Aorta (tissue), 5 donors: Measurements from ENCODE around the gene TP53RK. TPM values are rescaled to one million over a fixed set of nuclear protein-coding genes. Genes with fewer than 3 reads are reported as not detected.

Source experiments
- ATAC-seq: fragments of 200-7000 bp; cut with Tn5 transposase; one replicate; pipeline ENCODE4 v1.9.1; 2022; ENCODE audit warnings: moderate library complexity; ENCODE audit not compliant: low FRiP score
- DNase-seq, 2 donors: peaks; one replicate each; pipeline ENCODE4 v3.0.0-alpha.2; 2020
- H3K27ac ChIP-seq, 2 donors: one replicate each; pipeline ENCODE4 v1.5.1; 2013; ENCODE audit warnings: low read length in 2 of 2, mild to moderate bottlenecking in 2 of 2, moderate library complexity in 2 of 2, control low read depth in 1 of 2, inconsistent platforms in 1 of 2, low read depth in 1 of 2
- H3K27me3 ChIP-seq, 2 donors: one replicate each; pipeline ENCODE4 v1.6.1; 2013; ENCODE audit warnings: control low read depth in 1 of 2, low read length in 1 of 2, mild to moderate bottlenecking in 1 of 2, moderate library complexity in 1 of 2; ENCODE audit not compliant: insufficient read depth in 2 of 2, control insufficient read depth in 1 of 2
- H3K36me3 ChIP-seq, 2 donors: one replicate each; pipeline ENCODE4 v1.6.1; 2013; ENCODE audit warnings: control low read depth in 1 of 2, low read length in 1 of 2, mild to moderate bottlenecking in 1 of 2; ENCODE audit not compliant: insufficient read depth in 2 of 2, control insufficient read depth in 1 of 2
- H3K4me1 ChIP-seq, 2 donors: one replicate each; pipeline ENCODE4 v1.6.1; 2013; ENCODE audit warnings: low read length in 2 of 2, control low read depth in 1 of 2, mild to moderate bottlenecking in 1 of 2, moderate library complexity in 1 of 2; ENCODE audit not compliant: insufficient read depth in 2 of 2, control insufficient read depth in 1 of 2
- H3K4me3 ChIP-seq, 2 donors: one replicate each; pipeline ENCODE4 v1.5.1; 2013; ENCODE audit warnings: low read length in 2 of 2, control low read depth in 1 of 2, mild to moderate bottlenecking in 1 of 2
- H3K9me3 ChIP-seq: one replicate; pipeline ENCODE4 v1.6.1; 2013; ENCODE audit warnings: mild to moderate bottlenecking, low read length; ENCODE audit not compliant: control insufficient read depth
- WGBS, 2 donors: extraction: QIAGEN DNeasy Blood & Tissue Kit; methylation state at CpG; one replicate each; pipeline ENCODE4 v1.1.7; 2013; 5-methylcytosine and 5-hydroxymethylcytosine counted together
- intact Hi-C, 2 donors: fragments of 100-400 bp; cut with DNase I; formaldehyde crosslinking; loops; one replicate each; pipeline versions ENCODE4 v1.14.2 to v1.15.0; 2022
- polyA plus RNA-seq, 2 donors: library from polyadenylated mRNA; stranded (reverse); fragments of 200-250 nt; gene quantifications; one replicate each; pipeline ENCODE4 v1.2.3, GENCODE V29; 2013
- total RNA-seq, 2 donors: library from RNA; stranded (reverse); fragmentation: NEBNext Ultra II Directional; extraction: Animal tissue kit (Norgen Biotek cat#: 25700); gene quantifications; one replicate each; pipeline ENCODE4 v1.2.1, GENCODE V29; 2021
- donor health status: healthy with polysubstance abuse.
- donor health status: Bipolar disorder and iron deficiency.
- donor health status: DM: no; HTN: no; CAD: no.
- donor health status: DM: no; HTN: no; CAD: no.
- donor health status: DM: yes; HTN: yes; CAD: no.

Gene TP53RK
- total and polyA plus RNA-seq, 4 donors: 9.3 to 10.4 (median 9.4) TPM

- Histone ChIP-seq H3K4me1 (no peaks in the 10 kb centered on the region), H3K27ac (no peak overlapping the region), H3K27me3 (no peaks in the 10 kb centered on the region), H3K9me3 (no peaks in the 10 kb centered on the region), H3K4me3 (no peak overlapping the region), H3K36me3 (no peaks in the 10 kb centered on the region)
- intact Hi-C loops: no loop called here
- 60 to 65% methylated on average over 3 of the region's 3 CpGs for WGBS, 2 donors
- ATAC-seq (no peak), DNase-seq (no peak)
Measured at GRCh38 chr20:46649650-46649949, 39.6 kb downstream of the TP53RK start.

DNA sequence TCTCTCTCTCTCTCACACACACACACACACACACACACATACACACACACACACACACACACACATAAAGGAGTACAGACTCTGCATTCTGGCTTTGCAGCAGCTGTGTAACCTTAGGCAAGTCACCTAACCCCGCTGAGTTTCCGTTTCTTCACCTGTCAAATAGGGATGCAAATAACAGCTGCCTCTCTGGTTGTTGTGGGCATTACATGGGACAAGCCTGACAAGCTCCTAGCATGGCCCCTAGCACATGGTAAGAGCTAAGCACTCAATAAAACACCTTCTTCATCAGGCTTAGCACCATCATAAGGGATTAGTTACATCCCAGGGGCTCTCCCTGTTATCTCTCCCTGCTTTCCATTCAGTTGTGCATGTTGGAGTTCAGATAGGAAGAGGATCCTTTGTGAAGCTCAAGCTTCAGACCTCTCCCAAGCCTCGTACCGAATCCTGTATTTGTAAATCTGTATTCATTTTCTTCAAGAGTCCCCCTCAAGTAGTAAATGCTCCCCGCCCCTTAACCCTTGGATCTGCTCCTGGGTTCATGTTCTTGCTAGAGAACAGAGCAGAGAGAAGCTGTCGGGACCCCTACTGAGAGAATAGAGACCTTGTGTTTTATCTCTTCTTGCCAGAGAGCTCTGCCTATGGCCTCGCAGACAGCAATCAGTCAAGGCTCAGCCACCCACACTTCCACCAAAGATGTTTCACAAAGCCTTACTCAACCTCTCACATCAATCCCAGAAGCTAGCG is 40.2 kb downstream of the TP53RK start:
- Histone ChIP-seq H3K9me3 (no peaks in the 10 kb centered on the region), H3K4me3 (no peak overlapping the region), H3K36me3 (no peaks in the 10 kb centered on the region), H3K4me1 (no peaks in the 10 kb centered on the region), H3K27me3 (no peaks in the 10 kb centered on the region), H3K27ac (no peak overlapping the region)
- no peak for ATAC-seq
- DNase-seq: no peak
- WGBS, 2 donors: 82 to 86% methylated on average over 8 of the region's 8 CpGs
- intact Hi-C loops: no loop called here

DNA sequence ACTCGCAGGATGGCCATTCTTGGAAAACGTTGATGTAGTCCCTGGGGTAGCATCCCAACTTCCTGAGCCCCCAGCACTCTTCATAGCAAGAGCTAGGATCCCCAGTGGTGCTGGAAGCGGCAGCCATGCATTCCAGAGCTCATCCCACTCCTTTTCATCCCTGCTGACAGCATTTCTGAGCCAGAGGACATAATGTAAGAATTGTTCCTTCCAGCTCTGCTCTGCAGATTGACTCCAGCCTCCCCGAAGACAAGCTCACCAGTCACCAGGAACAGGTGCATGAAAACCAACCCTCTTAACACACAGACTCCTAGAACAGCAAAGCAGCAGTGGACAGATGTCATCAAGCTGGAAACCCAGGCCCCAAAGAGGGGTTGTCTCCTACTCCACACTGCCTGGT is 41.8 kb downstream of the TP53RK start:
- no peak for ATAC-seq
- Histone ChIP-seq H3K36me3 (no peaks in the 10 kb centered on the region), H3K27me3 (no peaks in the 10 kb centered on the region), H3K9me3 (no peaks in the 10 kb centered on the region), H3K4me1 (no peaks in the 10 kb centered on the region), H3K4me3 (no peak overlapping the region), H3K27ac (no peak overlapping the region)
- DNase-seq: no peak
- WGBS, 2 donors: 56 to 66% methylated on average over 4 of the region's 4 CpGs
- intact Hi-C loops: no loop called here

DNA sequence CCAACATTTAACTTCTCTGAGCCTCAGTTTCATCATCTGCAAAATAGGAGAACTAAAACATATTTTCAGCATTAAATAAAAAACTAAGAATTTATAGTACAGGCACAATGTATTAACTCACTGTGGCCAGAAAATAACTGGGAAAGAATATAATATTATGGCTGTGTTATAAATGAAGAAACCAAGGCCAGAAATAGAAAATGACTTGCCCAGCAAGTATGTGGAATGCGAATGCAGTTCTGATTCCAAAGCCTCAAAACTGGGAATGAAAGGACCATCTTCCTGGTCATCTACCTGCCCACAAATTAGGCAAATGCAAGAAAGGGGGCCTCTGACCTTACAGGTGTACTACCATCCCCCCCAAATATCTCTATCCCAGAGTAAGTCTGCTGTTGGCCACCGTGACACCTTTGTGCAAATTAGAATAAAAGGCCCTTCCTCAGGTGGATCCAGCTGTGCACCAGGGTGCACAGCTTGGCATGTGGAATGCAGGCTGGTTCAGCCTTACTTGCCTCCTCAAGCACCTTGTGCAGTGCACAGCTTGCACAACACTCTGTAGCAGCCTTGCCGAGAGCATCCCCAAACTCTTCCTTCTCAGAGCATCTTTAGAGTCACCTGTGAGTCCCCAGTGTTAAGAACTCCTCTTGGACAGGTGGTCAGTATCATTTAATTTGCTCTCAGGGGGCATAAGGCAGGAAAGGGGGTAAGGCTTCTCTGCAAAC is 42.4 kb downstream of the TP53RK start:
- Histone ChIP-seq H3K4me3 (no peak overlapping the region), H3K4me1 (no peaks in the 10 kb centered on the region), H3K27me3 (no peaks in the 10 kb centered on the region), H3K27ac (no peak overlapping the region), H3K9me3 (no peaks in the 10 kb centered on the region), H3K36me3 (no peaks in the 10 kb centered on the region)
- whole genome bisulfite sequencing, 2 donors: 66 to 69% methylated on average over 3 of the region's 3 CpGs
- DNase-seq (no peak), ATAC-seq (no peak)
- intact Hi-C loops: no loop called here

DNA sequence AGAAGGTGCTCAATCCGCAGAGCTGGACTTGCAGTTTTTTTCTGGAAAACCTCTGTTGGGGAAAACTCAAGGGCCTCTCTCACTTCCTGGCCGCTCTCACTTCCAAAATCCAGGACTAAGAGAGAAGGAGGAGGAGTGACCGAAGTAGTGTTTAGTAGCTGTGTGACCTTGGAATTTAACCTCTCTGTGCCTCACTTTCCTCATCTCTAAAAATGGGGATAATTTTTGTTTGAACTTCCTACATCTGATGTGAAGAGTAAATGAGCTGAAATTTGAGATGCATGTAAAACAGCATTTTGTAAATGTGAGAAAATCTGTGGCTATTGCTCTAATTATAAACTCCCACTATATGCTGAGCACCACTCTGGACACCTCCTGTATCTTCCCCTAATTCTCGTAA is 43.1 kb downstream of the TP53RK start:
- no peak overlapping the region for H3K4me3 ChIP-seq
- H3K4me1 ChIP-seq: no peaks in the 10 kb centered on the region
- no peaks in the 10 kb centered on the region for H3K36me3 ChIP-seq
- no peak for ATAC-seq
- no peaks in the 10 kb centered on the region for H3K9me3 ChIP-seq
- DNase-seq: no peak
- H3K27me3 ChIP-seq: no peaks in the 10 kb centered on the region
- H3K27ac ChIP-seq: no peak overlapping the region
- intact Hi-C loops: no loop called here
- 81% methylated on average over 4 of the region's 4 CpGs for WGBS, 2 donors

- Histone ChIP-seq H3K27me3 (no peaks in the 10 kb centered on the region), H3K9me3 (no peaks in the 10 kb centered on the region), H3K27ac (no peak overlapping the region), H3K4me3 (no peak overlapping the region), H3K36me3 (no peaks in the 10 kb centered on the region), H3K4me1 (no peaks in the 10 kb centered on the region)
- DNase-seq (no peak), ATAC-seq (no peak)
- WGBS, 2 donors: 89 to 94% methylated on average over 1 of the region's 1 CpG
- intact Hi-C loops: no loop called here
Measured at GRCh38 chr20:46644733-46645132, 44.5 kb downstream of the TP53RK start.

DNA sequence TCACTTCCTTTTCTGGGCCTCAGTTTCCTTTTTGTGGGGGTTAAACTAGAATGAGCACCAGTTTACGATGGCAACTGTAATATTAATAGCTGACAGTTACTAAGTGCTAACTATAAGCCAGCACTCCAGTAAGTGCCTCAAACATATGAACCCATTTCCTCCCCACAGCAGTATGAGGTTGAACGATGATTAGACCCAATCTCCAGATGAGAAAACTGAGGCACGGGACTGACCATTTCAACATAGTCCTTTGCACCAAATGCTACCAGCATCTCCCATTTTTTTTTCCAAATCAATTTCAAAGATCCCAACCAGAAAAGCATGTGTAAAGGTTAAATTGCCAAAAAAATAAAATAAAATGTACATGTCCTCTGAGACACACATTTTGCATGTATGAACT is 45.1 kb downstream of the TP53RK start:
- Histone ChIP-seq H3K27me3 (no peaks in the 10 kb centered on the region), H3K4me3 (no peak overlapping the region), H3K9me3 (no peaks in the 10 kb centered on the region), H3K4me1 (no peaks in the 10 kb centered on the region), H3K36me3 (no peaks in the 10 kb centered on the region), H3K27ac (no peak overlapping the region)
- intact Hi-C loops: no loop called here
- DNase-seq (no peak), ATAC-seq (no peak)
- WGBS, 2 donors: 97 to 98% methylated on average over 3 of the region's 3 CpGs

DNA sequence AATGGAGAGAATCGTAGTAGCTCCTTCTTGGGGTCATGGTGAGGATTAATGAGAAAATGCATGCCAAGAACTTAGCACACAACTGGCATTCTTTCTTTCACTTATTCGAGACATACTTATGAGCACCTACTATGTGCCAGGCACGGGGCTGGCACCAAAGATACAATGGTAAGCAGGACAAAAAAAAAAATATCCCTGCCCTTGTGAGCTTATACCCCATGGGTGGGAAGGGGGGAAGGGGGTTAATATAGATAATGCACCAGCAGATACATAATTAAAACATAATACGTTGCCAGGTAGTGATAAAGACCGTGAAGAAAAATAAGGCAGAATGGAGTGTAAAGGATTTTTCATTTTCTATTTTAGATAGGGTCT is 46.3 kb downstream of the TP53RK start:
- Histone ChIP-seq H3K4me1 (no peaks in the 10 kb centered on the region), H3K36me3 (no peaks in the 10 kb centered on the region), H3K27me3 (no peaks in the 10 kb centered on the region), H3K4me3 (no peak overlapping the region), H3K9me3 (no peaks in the 10 kb centered on the region), H3K27ac (no peak overlapping the region)
- 64 to 71% methylated on average over 5 of the region's 5 CpGs for WGBS, 2 donors
- DNase-seq (no peak), ATAC-seq (no peak)
- intact Hi-C loops: no loop called here

GRCh38 chr20:46642265-46642968 is 46.8 kb downstream of the TP53RK start:
- Histone ChIP-seq H3K27ac (no peak overlapping the region), H3K4me3 (no peak overlapping the region), H3K9me3 (no peaks in the 10 kb centered on the region), H3K27me3 (no peaks in the 10 kb centered on the region), H3K36me3 (no peaks in the 10 kb centered on the region), H3K4me1 (no peaks in the 10 kb centered on the region)
- 88 to 89% methylated on average over 12 of the region's 12 CpGs for WGBS, 2 donors
- intact Hi-C loops: no loop called here
- DNase-seq (no peak), ATAC-seq (no peak)
